OCI-M2 (cell line): ENCODE measurements around the gene NEUROD6.

Source experiments
- DNase-seq: peaks from one replicate; lab custom pipeline; 2025; ENCODE audit not compliant: unreplicated experiment; lab: John Stamatoyannopoulos, UW

NEUROD6 gene

DNA sequence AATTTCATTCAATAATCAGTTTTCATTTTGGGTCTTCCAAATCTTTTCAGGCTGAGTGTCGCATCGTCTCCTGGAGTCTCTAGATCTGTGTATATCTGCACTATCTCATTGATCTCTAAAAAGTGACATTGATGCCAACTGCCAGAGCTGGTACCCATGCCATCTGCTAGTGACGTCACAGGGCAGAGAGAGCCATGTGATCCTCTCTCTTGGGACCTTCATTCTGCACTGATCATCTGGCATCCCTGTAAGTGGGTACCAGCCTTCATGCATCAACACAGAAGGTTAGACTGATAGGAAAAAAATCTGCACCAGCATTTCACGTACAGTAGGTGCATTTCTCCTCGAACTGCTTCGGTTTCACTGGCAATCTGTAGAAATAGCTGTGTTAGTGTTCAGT lies at the start of gene NEUROD6:
Gene NEUROD6, minus strand, starts transcription at position 124 of the 400 bp plus-strand sequence. CDS start 1,458 bp downstream, outside the sequence.
- no peak for DNase-seq

- DNase-seq = no peak
Measured at GRCh38 chr7:31384466-31384865, 43.9 kb upstream of the NEUROD6 start.

GRCh38 chr7:31382722-31383121 lies 42.2 kb upstream of the NEUROD6 start:
- DNase-seq = no peak

DNA sequence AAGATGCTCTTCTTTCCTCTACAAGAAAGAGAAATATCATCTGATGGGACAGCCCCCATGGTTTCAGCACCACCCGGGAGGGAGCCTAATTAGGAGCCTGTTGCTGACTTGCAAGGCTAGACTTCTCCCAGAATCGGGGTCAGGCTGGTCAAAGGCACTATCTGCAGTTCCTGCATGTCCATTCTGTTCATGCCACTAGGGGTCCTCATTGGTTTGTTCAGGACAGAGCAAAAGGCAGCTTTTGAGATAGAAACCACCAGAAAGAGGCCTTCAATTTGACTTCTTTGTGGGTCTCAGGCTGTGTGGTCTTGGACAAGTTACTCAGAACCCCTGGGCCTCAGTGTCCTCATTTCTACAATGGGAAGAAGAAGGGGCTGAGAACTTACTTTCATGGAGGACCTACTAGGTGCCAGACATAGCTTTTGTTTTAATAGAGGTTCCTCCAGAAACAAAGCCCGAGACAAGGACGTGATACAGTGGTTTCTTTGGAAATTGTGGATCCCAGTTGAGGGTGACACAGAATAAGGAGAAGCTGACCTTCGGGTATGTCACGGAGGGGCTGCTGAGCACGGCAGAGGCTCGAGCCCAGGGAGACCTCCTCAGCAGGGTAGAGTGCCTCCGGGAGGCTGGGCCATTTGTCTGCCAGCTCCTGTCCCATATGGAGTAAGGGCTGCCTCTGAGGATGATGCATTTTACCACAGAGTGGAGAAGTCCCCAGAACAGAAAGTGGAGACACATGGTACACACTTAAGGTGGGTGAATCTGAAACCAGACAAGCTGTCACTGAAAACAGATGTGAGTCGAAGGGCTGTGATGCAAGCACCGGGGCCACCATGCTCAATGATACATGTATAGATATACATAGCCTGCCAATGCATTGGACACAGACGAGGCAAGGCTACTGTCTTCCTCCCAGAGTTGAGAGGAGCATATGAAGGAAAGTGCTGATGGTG lies 33.1 kb upstream of the NEUROD6 start:
- DNase-seq = no peak

DNA sequence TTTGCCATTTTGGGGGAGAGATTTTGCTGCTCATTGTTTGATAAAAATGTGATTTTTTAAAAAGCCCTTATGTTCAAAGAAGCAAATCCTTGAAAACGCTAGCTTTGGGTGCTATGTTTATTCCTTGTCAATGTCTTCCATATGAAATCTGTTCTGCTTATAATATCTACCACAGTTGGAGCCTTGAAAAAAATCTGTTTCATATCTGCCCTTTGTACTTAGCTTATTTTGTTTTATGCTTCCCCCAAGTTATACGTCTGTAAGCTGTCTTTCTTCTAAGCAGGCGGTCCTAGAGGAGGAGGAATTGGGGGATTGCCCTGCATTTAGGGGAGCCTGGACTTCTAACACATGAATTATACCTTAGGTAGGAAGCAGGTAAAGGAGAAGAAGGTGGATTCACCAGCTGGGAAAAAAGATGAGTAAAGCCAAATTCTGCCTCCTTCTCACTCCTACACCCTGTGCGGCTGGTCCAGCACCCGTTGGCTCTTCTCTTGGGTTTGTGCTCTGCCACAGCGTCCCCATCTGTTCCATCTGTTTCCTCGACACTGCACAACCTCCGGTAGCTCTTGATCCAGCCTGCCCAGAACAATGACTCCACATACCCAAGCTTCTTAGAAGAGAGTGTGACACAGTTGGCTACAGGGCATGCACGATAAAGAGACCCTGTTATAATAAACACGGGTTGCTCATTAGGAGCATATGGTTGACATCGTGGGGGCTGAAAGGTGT lies 31.9 kb upstream of the NEUROD6 start:
- DNase-seq = no peak

GRCh38 chr7:31371621-31372020 lies 31.1 kb upstream of the NEUROD6 start:
- no peak for DNase-seq

- DNase-seq = no peak
Measured at GRCh38 chr7:31370609-31371008, 30.1 kb upstream of the NEUROD6 start.

DNA sequence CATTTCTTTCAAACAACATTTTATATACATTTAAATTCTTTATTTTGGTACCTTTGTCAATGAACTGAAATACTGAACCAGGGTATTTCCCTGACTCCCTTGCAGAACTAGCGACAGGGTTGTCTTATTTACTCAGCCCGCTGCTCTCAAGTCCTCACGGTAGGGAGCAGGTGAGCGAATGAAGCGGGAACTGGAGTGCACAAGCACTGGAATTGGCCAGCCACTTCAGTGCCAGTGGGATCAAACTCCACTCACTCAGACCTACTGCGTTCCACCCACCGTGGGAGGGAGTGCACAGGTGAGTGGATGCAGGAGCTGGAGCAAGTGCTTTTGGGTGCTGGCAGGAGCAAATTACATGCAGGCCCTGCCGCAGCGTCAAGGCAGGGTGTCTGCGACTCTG lies 28.1 kb upstream of the NEUROD6 start:
- no peak for DNase-seq

DNA sequence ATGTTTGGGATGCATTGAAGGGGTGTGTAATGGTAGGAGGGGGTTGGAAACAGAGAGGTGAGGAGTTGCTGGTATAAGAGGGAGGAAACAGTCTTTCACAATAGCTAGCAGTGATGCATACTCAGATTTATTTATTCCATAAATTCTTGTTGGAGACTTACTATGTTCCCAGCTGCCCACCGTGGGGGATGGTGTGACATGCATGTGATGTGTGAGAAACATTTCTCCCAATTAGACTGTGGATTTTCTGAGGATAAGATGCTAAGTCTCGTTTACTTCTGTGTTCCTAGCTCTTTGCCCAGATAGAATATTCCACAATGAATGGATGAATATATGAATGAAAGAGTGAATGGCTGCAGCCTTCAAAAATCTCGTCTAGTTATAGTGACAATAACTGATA lies 23.0 kb upstream of the NEUROD6 start:
- DNase-seq = no peak

DNA sequence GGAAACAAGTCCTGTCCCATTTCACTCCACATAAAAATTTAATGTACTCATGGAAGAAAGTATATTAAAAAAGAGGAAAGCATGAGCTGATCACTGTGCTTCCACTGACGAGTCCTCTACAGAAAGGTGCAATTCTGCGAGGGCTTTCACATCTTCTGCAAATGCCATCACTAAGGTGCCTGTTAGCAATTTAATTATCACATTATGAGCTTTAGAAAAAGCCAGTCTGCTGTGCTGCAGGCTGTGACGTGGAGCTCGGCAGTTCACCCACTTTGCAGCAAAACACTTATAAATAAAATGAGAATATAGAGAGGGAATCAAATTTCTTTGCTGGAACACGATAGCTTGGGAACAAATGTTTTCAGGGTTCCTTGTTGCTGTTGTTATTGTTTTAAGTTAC lies 22.5 kb upstream of the NEUROD6 start:
- DNase-seq = no peak

DNA sequence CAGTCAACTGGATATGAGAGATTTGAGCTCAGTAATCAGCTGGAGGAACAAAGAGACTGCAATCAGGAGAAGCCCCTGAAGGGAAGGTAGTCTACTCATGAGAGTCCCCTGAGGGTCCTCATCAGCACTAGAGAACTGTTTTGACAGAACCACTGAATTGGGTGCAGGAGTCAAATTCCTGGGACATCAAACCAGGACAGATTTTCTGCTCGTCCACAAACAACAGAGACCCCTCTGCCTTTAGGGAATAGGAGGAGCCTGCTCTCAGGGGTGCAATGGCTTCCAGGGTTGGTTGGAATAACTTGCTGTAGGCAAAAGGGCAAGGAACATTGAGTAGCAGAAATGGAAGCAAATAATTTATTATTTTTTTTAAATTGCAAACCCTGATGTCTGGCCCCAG lies 21.9 kb upstream of the NEUROD6 start:
- DNase-seq = no peak

DNA sequence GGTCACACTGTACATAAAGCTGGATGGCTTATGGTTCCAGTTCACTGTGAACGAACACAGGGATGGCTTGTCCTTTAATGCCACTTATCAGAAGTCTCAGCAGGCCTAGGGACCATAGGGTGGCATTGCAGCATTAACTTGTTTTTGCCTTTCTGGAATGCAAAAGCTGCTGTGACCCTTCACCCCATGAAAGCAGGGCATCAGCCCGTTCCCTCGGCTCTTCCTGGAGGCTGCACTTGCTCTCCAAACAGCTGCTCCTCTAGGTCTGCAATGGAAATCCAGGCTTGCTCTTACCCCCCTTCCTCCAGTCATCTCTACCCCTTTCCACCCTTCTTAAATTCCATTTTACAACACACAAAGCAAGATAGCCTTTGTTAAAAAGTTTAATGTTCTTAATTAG lies 17.9 kb upstream of the NEUROD6 start:
- no peak for DNase-seq

DNA sequence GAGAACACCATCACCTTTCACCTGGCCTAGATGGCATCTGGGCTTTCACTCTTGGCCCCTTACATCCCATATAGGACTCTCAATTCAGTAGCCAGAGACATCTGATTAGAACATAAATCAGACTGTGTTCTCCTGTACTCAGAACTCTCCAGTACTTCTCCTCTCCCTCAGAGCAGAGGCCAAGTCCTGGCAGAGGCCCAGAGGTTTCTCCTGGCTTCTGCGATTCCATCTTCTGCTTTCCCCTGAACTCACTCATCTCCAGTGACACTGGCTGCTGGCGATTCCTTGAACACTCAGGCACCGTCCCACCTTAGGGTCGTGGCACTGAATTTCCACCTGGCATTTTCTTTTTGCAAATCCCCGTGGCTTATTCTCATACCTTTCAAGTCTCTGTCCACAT lies 4.9 kb upstream of the NEUROD6 start:
- DNase-seq = no peak

- no peak for DNase-seq
Measured at GRCh38 chr7:31343516-31344305, 3.2 kb upstream of the NEUROD6 start.

- no peak for DNase-seq
Measured at GRCh38 chr7:31341141-31341540, 615 bp upstream of the NEUROD6 start.

GRCh38 chr7:31340051-31340450 lies 475 bp downstream of the NEUROD6 start:
- DNase-seq = no peak

DNA sequence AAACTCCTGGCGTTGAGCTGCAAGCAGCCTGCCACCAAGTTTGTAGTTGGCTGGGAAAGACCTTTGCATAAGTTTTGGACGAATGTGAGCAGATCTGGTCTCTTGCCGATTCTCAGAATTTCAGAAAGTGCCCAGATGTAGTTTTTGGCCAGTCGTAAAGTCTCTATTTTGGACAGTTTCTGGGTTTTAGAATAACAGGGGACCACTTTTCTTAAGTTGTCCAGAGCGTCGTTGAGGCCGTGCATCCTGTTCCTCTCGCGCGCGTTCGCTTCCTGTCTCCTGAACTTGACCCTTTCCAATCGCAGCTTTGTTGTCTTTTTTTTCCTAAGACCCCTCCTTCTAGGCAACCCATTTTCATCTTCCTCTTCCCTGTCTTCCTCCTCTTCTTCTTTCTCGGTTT lies 1.8 kb downstream of the NEUROD6 start:
- DNase-seq = no peak

DNA sequence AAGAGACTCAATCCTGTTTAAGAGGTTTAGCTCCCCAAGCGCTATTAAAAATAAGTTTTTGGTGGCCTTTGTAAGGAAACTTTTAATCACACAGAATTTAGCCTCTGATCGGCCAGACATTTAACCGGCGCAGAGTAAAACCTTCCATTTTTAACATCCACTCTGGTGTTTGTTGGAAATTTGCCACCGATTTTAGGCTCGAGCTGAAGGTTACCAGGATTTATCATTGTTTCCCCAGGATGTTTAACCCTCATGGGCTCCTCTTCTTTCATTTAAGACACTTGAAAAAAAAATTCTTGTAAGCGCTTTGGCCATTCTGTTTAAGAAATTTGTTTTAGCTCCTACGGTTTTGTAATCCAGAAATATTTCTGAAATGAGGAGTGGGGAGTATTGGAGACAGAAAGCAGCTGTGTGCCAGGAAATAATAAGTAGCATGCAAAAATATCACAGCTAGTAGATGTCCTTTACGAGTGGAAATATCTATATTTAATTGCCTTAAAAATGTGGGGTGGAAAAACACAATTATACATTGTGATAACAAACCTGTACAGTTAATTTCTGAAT lies 3.4 kb downstream of the NEUROD6 start:
- DNase-seq = no peak

DNA sequence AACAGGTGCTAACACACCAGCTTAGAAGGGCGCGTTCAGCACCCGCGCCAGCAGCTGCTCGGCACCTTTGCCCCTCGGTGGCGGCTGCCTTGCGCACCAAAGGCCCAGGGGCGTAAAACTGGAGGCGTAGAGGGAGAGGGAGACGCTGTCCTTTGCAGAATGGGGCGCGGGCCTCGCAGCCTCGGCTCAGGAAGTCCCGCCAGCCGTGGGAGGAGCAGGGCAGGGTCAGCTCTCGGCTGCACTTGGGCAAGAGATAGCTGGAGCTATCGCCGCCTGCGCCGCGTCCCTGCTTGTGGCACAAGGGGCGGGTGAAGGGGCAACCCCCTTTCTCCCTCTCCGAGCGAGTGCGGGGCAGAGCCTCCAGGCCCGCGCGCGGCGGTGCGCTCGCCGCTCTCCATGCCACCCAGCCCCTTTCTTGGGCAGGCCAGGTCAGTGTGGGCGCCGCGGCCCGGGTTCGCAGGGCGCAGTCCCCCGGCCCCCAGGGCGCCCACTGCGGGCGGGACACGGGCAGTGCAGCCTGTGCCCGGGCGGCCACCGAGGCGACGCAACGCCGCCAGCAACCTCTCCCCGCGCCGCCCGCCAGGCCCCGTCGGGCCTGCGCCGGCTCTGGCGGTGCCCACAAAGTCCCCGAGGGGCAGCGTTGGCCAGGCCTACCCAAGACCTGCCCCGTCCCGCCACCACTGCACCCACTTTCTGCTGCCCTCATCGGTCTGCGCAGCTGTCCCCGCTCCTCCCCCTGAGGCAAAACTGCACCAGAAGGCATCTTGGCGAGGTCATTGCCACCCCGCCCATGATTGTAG lies 4.1 kb downstream of the NEUROD6 start:
- no peak for DNase-seq

GRCh38 chr7:31335884-31336201 lies 4.7 kb downstream of the NEUROD6 start:
- no peak for DNase-seq
